ENCODE measurements around the gene GH1. TPM values are rescaled to one million over a fixed set of nuclear protein-coding genes. Genes with fewer than 3 reads are reported as not detected.
"Not testable (repeated sequence)": the region's sequence is repeated elsewhere in the genome, so short reads cannot be mapped to it uniquely, and the experiment has no call there.

Gene GH1
- total and polyA plus RNA-seq, 5 donors from 2014 or later, result 0.50 TPM; not detected in 4

GRCh38 chr17:63894821-63895220 lies 23.8 kb downstream of the GH1 start:
- not testable (repeated sequence) for H3K27ac ChIP-seq (ENCODE audit: insufficient read depth, low read length, poor library complexity, severe bottlenecking); H3K9me3 ChIP-seq (ENCODE audit: control insufficient read depth in 2 of 2, low read length in 2 of 2); H3K27me3 Mint-ChIP-seq; ATAC-seq (ENCODE audit: low read depth in 2 of 2); DNase-seq; H3K27me3 ChIP-seq (ENCODE audit: control insufficient read depth, insufficient read depth, low read length); H3K27ac Mint-ChIP-seq; H3K4me3 ChIP-seq (ENCODE audit: low read depth, low read length); H3K36me3 Mint-ChIP-seq; H3K36me3 ChIP-seq (ENCODE audit: control insufficient read depth, insufficient read depth, low read length); H3K4me1 Mint-ChIP-seq; H3K4me3 Mint-ChIP-seq; H3K4me1 ChIP-seq (ENCODE audit: control insufficient read depth, insufficient read depth, low read length, poor library complexity, severe bottlenecking); H3K9me3 Mint-ChIP-seq

GRCh38 chr17:63894021-63894420 lies 24.6 kb downstream of the GH1 start:
- H3K27ac ChIP-seq (ENCODE audit: insufficient read depth, low read length, poor library complexity, severe bottlenecking); H3K4me1 Mint-ChIP-seq; H3K4me3 Mint-ChIP-seq; H3K27ac Mint-ChIP-seq; H3K36me3 Mint-ChIP-seq; DNase-seq; H3K36me3 ChIP-seq (ENCODE audit: control insufficient read depth, insufficient read depth, low read length); H3K27me3 ChIP-seq (ENCODE audit: control insufficient read depth, insufficient read depth, low read length); H3K4me3 ChIP-seq (ENCODE audit: low read depth, low read length); H3K9me3 ChIP-seq (ENCODE audit: control insufficient read depth in 2 of 2, low read length in 2 of 2); H3K4me1 ChIP-seq (ENCODE audit: control insufficient read depth, insufficient read depth, low read length, poor library complexity, severe bottlenecking); ATAC-seq (ENCODE audit: low read depth in 2 of 2); H3K9me3 Mint-ChIP-seq; H3K27me3 Mint-ChIP-seq: not testable (repeated sequence)

- not testable (repeated sequence) for H3K4me1 Mint-ChIP-seq; H3K36me3 Mint-ChIP-seq; DNase-seq; H3K9me3 ChIP-seq (ENCODE audit: control insufficient read depth in 2 of 2, low read length in 2 of 2); H3K36me3 ChIP-seq (ENCODE audit: control insufficient read depth, insufficient read depth, low read length); H3K9me3 Mint-ChIP-seq; H3K4me3 Mint-ChIP-seq; H3K4me3 ChIP-seq (ENCODE audit: low read depth, low read length); H3K27ac ChIP-seq (ENCODE audit: insufficient read depth, low read length, poor library complexity, severe bottlenecking); H3K4me1 ChIP-seq (ENCODE audit: control insufficient read depth, insufficient read depth, low read length, poor library complexity, severe bottlenecking); ATAC-seq (ENCODE audit: low read depth in 2 of 2); H3K27me3 ChIP-seq (ENCODE audit: control insufficient read depth, insufficient read depth, low read length)
- Mint-ChIP-seq H3K27me3 (peaks cover 15% of the 10 kb centered on the region), H3K27ac (peak overlapping the region in 1 of 3 donors; percentile 3)
Measured at GRCh38 chr17:63892316-63893037, 26.2 kb downstream of the GH1 start.

GRCh38 chr17:63889026-63889848 lies 29.4 kb downstream of the GH1 start:
- H3K4me1 ChIP-seq (ENCODE audit: control insufficient read depth, insufficient read depth, low read length, poor library complexity, severe bottlenecking); H3K27ac Mint-ChIP-seq; H3K4me1 Mint-ChIP-seq; H3K36me3 ChIP-seq (ENCODE audit: control insufficient read depth, insufficient read depth, low read length); H3K27me3 ChIP-seq (ENCODE audit: control insufficient read depth, insufficient read depth, low read length); H3K27ac ChIP-seq (ENCODE audit: insufficient read depth, low read length, poor library complexity, severe bottlenecking); H3K36me3 Mint-ChIP-seq; H3K9me3 Mint-ChIP-seq; H3K9me3 ChIP-seq (ENCODE audit: control insufficient read depth in 2 of 2, low read length in 2 of 2); H3K4me3 Mint-ChIP-seq; H3K4me3 ChIP-seq (ENCODE audit: low read depth, low read length): not testable (repeated sequence)
- DNase-seq, result peak in 2 of 3 donors; percentile 26 to 35
- peak; percentile 44 to 55 for ATAC-seq (ENCODE audit: low read depth in 2 of 2)
- peaks cover 30% of the 10 kb centered on the region for H3K27me3 Mint-ChIP-seq

GRCh38 chr17:63885119-63885518 lies 33.5 kb downstream of the GH1 start:
- not testable (repeated sequence) for H3K4me1 ChIP-seq (ENCODE audit: control insufficient read depth, insufficient read depth, low read length, poor library complexity, severe bottlenecking); H3K9me3 ChIP-seq (ENCODE audit: control insufficient read depth in 2 of 2, low read length in 2 of 2); ATAC-seq (ENCODE audit: low read depth in 2 of 2); H3K9me3 Mint-ChIP-seq; H3K36me3 ChIP-seq (ENCODE audit: control insufficient read depth, insufficient read depth, low read length); H3K4me3 Mint-ChIP-seq; H3K4me1 Mint-ChIP-seq; H3K27ac Mint-ChIP-seq; H3K27me3 ChIP-seq (ENCODE audit: control insufficient read depth, insufficient read depth, low read length); H3K27ac ChIP-seq (ENCODE audit: insufficient read depth, low read length, poor library complexity, severe bottlenecking); H3K4me3 ChIP-seq (ENCODE audit: low read depth, low read length); DNase-seq; H3K36me3 Mint-ChIP-seq
- peaks cover 32% of the 10 kb centered on the region for H3K27me3 Mint-ChIP-seq

- H3K36me3 ChIP-seq (ENCODE audit: control insufficient read depth, insufficient read depth, low read length); DNase-seq; H3K4me1 Mint-ChIP-seq; H3K4me3 Mint-ChIP-seq; H3K27me3 ChIP-seq (ENCODE audit: control insufficient read depth, insufficient read depth, low read length); H3K9me3 Mint-ChIP-seq; H3K4me1 ChIP-seq (ENCODE audit: control insufficient read depth, insufficient read depth, low read length, poor library complexity, severe bottlenecking); ATAC-seq (ENCODE audit: low read depth in 2 of 2); H3K27ac ChIP-seq (ENCODE audit: insufficient read depth, low read length, poor library complexity, severe bottlenecking); H3K9me3 ChIP-seq (ENCODE audit: control insufficient read depth in 2 of 2, low read length in 2 of 2); H3K4me3 ChIP-seq (ENCODE audit: low read depth, low read length); H3K36me3 Mint-ChIP-seq: not testable (repeated sequence)
- peak overlapping the region in 1 of 3 donors; percentile 76 for H3K27ac Mint-ChIP-seq
- H3K27me3 Mint-ChIP-seq, result peaks cover 24% of the 10 kb centered on the region
Measured at GRCh38 chr17:63882626-63883126, 36.0 kb downstream of the GH1 start.

- Mint-ChIP-seq H3K4me1 (peaks cover 0 to 4% (median 0%) of the 10 kb centered on the region in 4 donors), H3K36me3 (no peaks in the 10 kb centered on the region), H3K27me3 (peaks cover 18% of the 10 kb centered on the region), H3K4me3 (no peak within 1 kb of the TSS), H3K27ac (peak within 1 kb of the TSS in 1 of 3 donors; percentile 76), H3K9me3 (no peaks in the 10 kb centered on the region)
- DNase-seq, result peak; percentile 44 to 55 (median 51)
- H3K27ac ChIP-seq (ENCODE audit: insufficient read depth, low read length, poor library complexity, severe bottlenecking), result no peak within 1 kb of the TSS
- no peak within 1 kb of the TSS for H3K4me3 ChIP-seq (ENCODE audit: low read depth, low read length)
- H3K9me3 ChIP-seq (ENCODE audit: control insufficient read depth in 2 of 2, low read length in 2 of 2), result no peaks in the 10 kb centered on the region
- no peaks in the 10 kb centered on the region for H3K27me3 ChIP-seq (ENCODE audit: control insufficient read depth, insufficient read depth, low read length)
- H3K4me1 ChIP-seq (ENCODE audit: control insufficient read depth, insufficient read depth, low read length, poor library complexity, severe bottlenecking), result no peaks in the 10 kb centered on the region
- ATAC-seq (ENCODE audit: low read depth in 2 of 2), result peak; percentile 83 to 88
- no peaks in the 10 kb centered on the region for H3K36me3 ChIP-seq (ENCODE audit: control insufficient read depth, insufficient read depth, low read length)
Measured at GRCh38 chr17:63881935-63882601, 36.6 kb downstream of the GH1 start, which contains the start of gene GH2. TSS of gene GH2 (minus strand) at chr17:63881944. CDS start at chr17:63881801, 143 bp downstream.

Data from CD4-positive, CD25-positive, alpha-beta regulatory T cell (primary cell).